ACHN (cell line): ENCODE measurements around the gene TMEM101.
A peak's percentile ranks its signal among the peaks of the same experiment; 100 is the strongest.
"Not testable (repeated sequence)": the region's sequence is repeated elsewhere in the genome, so short reads cannot be mapped to it uniquely, and the experiment has no call there.

Experiments used
- DNase-seq: peaks from one replicate; pipeline ENCODE4 v3.0.0-alpha.2; 2015
- in situ Hi-C: cut with HindIII; loops from 2 replicates; pipeline ENCODE4 v1.10.0; 2017; ENCODE audit warnings: low sequenced_read_pairs, low pct_ligation_motif_present, low pct_unique_long_range_greater_than_20kb

TMEM101 gene

DNA sequence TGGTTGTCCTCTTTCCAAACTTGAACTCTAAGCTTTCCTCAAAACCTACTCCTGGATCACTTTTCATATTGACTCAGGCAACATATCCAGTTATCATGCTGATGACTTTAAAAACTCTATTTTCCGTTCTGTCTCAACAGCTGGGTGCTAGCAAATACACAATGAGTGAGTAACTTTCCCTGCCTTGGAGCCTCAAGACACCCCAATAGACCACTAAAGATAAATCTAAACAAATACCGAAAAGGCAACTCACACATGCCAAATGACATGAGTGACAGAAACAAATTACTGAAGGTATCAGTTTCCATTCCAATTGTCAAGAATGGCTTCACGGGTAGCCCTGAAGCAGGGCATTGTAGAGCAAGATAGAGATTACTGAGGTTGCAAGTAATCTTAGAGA lies 15.7 kb upstream of the TMEM101 start:
- in situ Hi-C loops: no loop called here

DNA sequence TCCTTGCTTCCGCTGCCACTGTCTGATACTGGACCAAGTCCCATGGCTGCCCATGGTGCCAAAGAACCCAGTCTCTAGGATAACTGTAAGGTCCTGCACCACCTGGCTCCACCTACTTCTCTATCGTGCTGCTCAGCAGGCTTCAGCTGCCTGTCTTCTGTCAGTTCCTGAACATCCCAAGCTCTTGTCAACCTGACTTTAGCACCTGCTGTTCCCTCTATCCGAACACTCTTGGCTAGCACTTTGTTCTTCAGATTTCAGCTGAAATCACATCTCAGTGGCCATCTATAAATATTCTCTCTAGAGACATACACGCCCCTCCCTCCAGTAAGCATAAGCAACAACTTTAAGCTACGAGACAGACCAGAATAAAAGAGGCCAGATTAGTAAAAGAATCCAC lies 15.0 kb upstream of the TMEM101 start:
- in situ Hi-C loops: no loop called here
- no peak for DNase-seq

More for the DNA sequence above, 15.7 kb upstream of the TMEM101 start:
- no peak for DNase-seq

DNA sequence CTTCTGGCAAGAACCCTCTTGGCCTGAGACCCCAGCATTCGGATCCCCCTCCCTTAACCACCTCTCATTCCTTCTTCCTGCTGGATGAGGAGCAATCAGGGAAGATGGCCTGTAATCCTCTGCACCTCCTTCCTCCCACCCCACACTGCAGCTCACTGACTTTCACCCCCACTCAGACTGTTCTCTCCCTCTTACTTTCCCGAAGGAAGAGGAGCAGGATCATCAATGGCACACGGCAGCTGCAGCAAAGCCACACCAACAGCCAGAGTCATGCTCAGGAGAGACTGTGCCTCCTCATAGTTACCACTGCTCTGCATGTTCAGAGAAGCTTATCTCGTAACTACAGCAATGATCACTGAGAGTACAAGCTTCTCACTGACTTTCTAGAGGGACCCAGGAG lies 10.1 kb upstream of the TMEM101 start:
- in situ Hi-C loops: no loop called here
- DNase-seq: no peak

DNA sequence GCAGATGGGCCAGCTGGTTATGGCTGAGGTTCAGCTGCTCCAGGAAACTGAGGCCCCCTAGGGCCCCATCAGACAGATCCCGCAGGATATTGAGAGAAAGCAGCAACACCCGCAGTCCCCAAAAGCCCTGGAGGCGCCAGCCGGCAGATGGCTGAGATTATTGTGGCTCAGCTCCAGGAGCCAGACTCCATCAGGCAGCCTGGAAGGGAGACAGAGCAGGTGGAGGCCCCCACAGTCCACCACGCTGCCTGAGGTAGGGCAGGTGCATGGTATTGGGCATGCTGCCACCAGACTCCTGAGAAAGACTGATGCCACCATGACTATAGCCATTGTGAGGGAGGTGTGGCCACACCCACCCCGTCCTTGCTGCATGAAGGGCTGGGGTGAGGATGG lies 9.5 kb upstream of the TMEM101 start:
- in situ Hi-C loops: no loop called here
- DNase-seq: no peak

DNA sequence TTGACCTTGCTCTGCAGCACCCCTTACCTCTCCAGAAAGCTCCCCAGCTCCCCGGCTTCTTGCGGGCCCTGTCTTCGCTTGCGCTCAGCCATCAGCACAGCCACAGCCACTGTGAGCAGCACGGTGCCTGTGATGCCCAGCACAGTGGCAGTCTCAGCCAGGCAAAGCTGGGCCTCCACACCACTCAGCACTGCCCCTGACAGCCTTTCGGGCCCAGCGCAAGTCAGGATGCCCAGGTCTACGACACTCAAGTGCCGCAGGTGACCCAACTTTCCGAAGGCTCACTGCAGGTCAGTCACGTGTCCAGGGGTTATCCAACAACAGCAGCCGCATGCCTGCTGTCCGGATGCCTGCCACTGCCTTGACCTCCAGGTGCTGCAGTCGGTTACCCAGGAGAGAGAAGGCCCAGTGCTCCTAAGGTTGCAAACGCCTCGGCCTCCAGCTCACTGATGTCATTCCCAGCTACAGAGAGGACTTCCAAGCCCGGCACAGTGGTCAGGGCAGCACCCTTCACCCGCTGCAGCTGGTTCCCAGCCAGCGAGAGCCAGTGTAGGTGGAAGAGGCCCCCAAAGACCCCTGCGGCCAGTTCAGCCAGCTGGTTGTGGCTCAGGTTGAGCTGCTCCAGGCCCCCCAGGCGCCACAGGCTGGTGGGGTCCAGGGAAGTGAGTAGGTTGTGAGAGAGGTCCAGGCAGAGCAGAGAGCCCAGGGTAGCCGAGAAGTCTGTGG lies 8.9 kb upstream of the TMEM101 start:
- no peak for DNase-seq
- in situ Hi-C loops: no loop called here

DNA sequence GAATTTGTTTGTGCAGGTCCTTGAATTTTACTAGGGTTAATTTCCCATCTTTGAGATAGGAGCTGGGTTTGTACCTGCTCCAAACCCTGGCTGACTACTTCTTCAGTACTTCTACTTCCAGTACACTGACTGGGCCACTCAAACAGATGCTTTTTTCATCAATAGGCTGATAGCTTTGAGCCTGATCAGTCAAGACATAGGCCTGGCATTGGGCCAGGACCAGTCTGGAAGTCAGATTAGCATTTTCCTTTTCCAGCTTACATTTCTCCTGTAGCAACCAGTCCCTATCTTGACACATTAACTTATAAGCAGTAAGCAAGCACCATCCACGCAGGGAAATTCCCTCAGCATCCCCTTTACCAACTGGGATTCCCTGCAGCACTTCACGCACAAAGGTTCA lies 7.5 kb upstream of the TMEM101 start:
- in situ Hi-C loops: no loop called here
- DNase-seq: no peak

DNA sequence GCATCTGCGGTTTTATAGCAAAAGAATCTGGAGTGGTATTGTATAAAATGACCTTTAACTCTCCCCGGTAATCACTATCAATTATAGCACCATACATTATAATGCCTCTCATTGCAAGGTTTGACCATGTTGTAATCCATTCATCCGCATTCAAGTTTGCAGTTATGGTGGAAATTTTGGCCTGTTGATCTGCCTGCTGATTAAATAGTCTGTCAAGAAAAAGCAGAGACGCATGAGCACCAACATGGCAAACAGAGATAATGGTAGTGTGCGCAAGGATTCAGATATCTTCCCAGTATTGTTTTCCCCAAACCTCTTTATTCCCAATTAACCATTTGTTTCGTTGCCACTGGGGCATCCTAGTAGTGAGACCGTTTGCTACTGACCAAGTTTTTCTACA lies 6.5 kb upstream of the TMEM101 start:
- DNase-seq, in situ Hi-C loops: not testable (repeated sequence)

DNA sequence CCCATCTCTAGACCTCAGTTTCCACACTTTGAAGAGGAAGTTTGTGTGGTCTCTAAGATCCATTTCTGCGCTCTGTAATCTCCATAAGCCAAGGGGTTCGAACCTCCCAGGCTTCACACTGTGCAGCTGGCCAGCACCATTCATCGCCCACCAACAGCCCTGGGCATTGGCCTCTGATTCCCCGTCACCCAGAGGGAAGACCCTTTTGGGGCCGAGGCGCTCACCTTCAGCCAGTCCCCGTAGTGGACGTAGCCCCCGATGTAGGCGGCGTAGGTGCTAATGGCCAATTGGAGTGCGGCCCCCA lies 678 bp downstream of the TMEM101 start:
- no peak for DNase-seq
- in situ Hi-C loops: no loop called here

DNA sequence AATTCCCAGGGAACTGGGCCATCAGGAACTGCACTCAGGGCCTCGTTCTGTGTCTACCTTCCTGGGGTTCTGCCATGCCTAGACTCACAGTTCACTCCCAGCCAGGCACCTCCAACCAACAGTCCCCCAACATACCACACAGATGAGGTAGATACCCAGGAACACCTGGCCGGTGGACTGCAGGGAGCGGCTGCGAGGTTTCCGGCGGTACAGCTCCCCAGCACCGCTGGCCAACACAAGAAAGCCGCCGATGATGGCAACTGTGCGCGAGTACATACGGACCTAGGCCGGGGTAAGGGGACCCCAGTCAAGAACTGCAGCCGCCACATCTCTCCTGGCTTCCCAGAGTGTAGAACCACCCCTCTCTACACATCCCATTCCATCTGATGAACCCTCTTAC lies 1.9 kb downstream of the TMEM101 start:
- in situ Hi-C loops: no loop called here
- DNase-seq: no peak

DNA sequence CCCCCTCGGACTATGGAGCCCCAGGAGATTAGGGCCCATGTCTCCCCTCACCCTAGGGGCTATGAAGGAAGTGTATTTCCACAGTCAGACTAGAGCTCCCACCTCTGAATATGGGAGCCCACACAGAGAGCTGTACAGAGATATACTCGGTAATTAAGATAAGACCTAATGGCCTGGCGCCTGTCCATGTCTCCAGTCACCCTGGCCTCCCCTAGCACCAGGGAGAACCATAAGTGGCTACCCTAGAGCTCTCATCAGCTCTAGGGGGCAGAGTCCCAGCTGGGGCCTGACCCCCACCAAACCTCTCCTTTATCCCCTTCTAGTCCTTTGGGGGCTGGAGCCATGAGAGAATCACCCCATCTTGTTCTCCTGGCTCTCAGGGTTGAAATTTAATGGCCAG lies 2.4 kb downstream of the TMEM101 start:
- in situ Hi-C loops: no loop called here
- no peak for DNase-seq

DNA sequence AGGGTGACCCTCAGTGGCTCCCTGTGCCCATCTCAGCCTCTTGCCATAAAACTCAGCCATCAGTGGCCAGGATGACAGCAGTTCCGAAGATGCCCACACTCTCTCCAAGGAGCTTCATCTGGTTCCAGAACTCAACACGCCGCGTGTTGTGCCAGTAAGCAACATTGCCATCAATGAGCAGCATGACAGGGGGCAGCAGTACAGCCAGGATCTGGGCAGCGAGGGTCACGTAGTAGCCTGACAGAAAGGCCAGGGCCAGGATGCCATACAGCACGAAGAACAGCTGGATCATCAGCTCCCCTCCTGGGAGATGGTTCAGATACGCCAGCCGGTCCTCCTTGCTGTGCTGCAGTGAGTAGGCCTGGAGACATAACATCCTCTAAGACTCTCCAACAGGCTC lies 2.9 kb downstream of the TMEM101 start:
- no peak for DNase-seq
- in situ Hi-C loops: no loop called here

DNA sequence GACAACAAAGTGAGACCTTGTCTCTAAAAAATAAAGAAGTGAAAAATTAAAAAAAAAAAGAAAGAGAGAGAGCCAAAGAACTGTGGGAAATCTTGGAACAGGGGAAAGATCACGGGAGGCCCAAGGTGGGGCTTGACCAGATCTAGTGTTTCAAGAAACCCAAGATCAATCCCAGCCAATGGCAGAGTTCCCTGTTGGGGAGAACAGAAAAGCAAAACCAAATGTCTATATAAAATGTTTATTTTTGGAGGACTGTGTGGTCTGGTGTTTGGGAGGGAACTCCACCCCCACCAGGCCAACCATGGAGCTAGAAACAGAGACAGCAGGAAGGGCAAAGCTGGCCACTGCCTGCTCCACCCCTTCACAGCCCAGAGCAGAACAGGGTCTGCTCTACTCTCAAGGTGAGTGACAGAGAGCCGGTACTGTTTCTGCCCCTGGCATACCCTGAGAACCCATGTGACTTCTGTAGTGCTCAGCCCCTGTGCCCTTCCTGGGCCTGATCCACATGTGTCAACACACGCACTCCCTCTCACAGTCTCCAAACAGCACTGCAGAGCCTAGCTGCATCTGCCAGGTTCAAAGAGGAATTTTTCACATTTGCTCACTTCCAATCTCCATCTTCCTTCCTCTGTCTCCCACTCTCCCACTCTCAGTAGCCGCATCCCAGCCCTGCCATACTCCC lies 3.7 kb downstream of the TMEM101 start:
- DNase-seq: no peak
- in situ Hi-C loops: no loop called here

DNA sequence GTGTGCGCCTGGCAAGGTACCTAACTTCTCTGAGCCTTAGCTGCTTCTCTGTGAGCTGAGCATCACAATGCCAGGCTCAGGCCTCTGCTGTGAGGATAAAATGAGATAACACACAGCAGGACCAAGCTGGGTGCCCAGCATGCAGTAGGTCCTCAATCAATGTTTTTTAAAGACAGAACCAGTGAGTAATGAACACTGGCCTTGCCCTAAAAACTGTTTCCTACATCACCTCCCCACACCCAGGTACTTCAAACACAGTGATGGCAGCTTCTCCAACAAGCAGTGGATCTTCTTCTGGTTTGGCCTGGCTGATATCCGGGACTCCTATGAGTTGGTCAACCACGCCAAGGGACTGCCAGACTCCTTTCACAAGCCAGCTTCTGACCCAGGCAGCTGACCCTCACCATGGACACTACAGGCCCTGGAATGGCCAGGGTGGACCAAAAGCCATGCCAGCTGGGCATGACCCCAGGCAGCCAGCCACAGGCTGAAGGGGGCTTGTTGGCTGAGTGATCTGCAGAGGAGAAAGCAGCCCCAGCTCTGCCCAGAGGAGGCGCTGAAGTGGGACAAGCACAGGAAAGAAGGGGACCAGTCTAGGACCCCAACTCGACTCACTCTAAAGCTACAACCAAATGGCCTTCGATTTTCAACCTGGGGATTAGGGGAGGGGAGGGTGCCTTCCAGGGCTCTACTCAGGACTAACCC lies 6.4 kb downstream of the TMEM101 start:
- in situ Hi-C loops: no loop called here
- no peak for DNase-seq

DNA sequence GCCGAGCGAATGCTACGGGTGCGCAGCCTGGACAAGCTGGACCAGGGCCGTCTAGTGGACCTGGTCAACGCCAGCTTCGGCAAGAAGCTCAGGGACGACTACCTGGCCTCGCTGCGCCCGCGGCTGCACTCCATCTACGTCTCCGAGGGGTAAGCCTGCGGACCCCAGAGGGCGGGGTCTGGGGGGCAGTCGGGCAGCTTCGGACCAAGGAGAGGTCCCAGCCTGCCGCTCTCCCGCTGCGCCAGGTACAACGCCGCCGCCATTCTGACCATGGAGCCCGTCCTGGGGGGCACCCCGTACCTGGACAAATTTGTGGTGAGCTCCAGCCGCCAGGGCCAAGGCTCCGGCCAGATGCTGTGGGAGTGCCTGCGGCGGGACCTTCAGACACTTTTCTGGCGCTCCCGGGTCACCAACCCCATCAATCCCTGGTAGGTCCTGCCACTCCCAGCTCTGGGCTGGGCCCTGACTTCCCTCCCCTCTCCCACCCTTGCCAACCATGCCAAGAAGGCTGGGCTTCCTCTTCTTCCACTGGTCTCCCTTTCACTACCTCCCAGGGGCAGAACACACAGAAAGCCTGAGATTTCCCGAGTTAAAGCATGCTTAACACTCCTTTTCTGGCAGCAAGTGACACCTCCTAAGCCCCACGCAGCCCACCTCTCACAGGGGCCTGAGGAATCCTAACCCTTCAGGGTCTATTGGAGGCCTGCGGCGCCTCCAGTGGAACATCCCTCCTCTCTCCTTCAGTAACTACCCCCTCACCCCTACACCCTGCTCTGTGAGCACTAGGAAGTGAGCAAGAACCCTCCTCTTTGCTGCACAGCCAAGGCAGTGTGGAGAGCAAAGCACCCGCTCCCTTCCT lies 7.2 kb downstream of the TMEM101 start:
- peak; percentile 54 for DNase-seq
- in situ Hi-C loops: no loop called here

DNA sequence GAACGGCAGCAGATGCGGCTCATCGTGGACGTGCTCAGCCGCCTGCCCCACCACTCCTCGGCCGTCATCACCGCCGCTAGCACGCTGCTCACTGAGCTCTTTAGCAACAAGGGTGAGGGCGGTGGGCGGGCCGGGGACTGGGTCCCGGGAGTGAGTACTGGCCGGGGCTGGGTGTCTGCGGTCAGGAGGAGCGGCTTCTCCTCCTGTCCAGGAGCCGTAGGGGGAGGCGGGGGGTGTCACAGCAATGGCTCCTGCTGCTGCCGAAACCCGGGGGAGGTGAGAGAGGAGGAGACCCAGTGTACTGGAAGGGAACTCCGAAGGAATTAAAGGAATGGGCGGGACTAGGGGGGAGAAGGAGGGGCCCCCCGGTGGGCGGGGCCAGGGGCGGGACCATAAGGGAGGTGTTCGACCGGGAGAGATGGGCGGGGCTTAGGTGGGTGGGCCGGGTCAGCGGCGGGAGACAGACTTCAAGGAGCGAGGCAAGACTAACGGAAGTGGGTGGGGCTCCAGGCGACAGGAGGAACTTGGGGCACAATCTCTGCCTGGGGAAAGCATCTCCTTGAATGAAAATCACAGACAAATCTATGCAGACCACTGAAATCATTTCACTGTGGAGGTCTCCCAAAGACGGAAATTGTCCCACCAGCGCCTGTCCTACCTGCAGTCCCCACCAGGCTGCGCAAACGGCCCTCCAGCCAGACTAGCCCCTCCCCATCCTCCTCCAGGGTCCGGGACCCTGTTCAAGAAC lies 8.0 kb downstream of the TMEM101 start:
- in situ Hi-C loops: no loop called here
- DNase-seq: peak; percentile 98

DNA sequence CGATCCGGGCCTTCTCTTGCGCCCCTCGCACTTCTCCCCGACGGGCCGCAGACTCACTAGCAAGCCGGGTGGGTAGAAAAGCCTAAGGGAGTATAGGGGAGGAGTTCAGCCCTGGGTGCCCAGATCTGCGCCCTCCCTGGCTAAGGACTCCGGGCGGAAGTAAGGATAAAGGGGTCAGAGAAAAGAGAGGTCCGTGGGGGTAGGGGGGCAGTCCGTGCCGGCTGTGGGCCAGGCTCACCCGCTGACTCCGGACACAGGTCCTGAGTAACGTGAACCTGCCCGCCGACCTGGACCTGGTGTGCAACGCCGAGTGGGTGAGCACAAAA lies 8.5 kb downstream of the TMEM101 start:
- DNase-seq: no peak
- in situ Hi-C loops: no loop called here

DNA sequence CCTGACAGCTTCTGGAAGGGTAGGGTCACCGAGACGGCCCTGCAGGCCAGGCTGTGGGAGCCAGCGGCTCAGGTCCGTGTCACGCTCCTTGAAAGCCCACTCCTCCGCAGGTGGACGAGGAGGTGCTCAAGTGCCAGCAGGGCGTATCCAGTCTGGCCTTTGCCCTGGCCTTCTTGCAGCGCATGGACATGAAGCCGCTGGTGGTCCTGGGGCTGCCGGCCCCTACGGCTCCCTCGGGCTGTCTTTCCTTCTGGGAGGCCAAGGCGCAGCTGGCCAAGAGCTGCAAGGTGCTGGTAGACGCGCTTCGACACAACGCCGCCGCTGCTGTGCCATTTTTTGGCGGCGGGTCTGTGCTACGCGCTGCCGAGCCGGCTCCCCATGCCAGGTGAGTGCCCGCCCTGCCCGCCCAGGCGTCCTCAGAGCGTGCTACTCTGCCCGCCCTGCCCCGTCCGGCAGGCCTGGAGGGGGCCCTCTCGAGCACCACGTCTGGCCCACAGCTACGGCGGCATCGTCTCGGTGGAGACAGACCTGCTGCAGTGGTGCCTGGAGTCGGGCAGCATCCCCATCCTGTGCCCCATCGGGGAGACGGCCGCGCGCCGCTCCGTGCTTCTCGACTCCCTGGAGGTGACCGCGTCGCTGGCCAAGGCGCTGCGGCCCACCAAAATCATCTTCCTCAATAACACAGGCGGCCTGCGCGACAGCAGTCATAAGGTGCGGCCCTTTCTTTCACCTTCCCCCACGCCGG lies 9.1 kb downstream of the TMEM101 start:
- in situ Hi-C loops: no loop called here
- no peak for DNase-seq
